Osteoblast (primary cell): Measurements from ENCODE around the gene SLC25A21. TPM values are rescaled to one million over a fixed set of nuclear protein-coding genes. Genes with fewer than 3 reads are reported as not detected.

ENCODE experiments used
- DNase-seq: peaks from one replicate; pipeline ENCODE4 v3.0.0; 2011; ENCODE audit warnings: low spot score, mixed read lengths; ENCODE audit not compliant: insufficient read length; ENCODE audit errors: missing footprints
- H2AFZ ChIP-seq: 2 replicates; pipeline ENCODE4 v1.6.0; 2011; ENCODE audit warnings: mild to moderate bottlenecking, low read length
- H3K27ac ChIP-seq: 2 replicates; pipeline ENCODE4 v1.5.1; 2011; ENCODE audit warnings: mild to moderate bottlenecking, low read depth, low read length, moderate library complexity
- H3K27me3 ChIP-seq: 2 replicates; pipeline ENCODE4 v1.6.0; 2012; ENCODE audit warnings: mild to moderate bottlenecking, control low read depth, inconsistent platforms, low read length, moderate library complexity; ENCODE audit not compliant: insufficient read depth
- H3K36me3 ChIP-seq: 2 replicates; pipeline ENCODE4 v1.5.1; 2011; ENCODE audit warnings: mild to moderate bottlenecking, low read length, control low read depth, moderate library complexity; ENCODE audit not compliant: insufficient read depth
- H3K4me1 ChIP-seq: 2 replicates; pipeline ENCODE4 v1.5.1; 2011; ENCODE audit warnings: mild to moderate bottlenecking, low read length, control low read depth, moderate library complexity; ENCODE audit not compliant: insufficient read depth
- H3K4me2 ChIP-seq: 2 replicates; pipeline ENCODE4 v1.6.0; 2011; ENCODE audit warnings: mild to moderate bottlenecking, low read length; ENCODE audit not compliant: insufficient read depth
- H3K4me3 ChIP-seq: fragments of 200-600 bp; sonication (generic); 3 replicates; pipeline ENCODE4 v1.5.1; 2012; ENCODE audit warnings: mild to moderate bottlenecking, low read length, inconsistent platforms; ENCODE audit not compliant: insufficient read depth
- H3K79me2 ChIP-seq: 2 replicates; pipeline ENCODE4 v1.6.0; 2012; ENCODE audit warnings: mild to moderate bottlenecking, low read length, control low read depth, inconsistent platforms; ENCODE audit not compliant: insufficient read depth
- H3K9me3 ChIP-seq: 2 replicates; pipeline ENCODE4 v1.5.1; 2011; ENCODE audit warnings: low read depth, low read length, control low read depth
- H4K20me1 ChIP-seq: 2 replicates; pipeline ENCODE4 v1.6.0; 2012; ENCODE audit warnings: mild to moderate bottlenecking, low read length, control low read depth; ENCODE audit not compliant: insufficient read depth
- total RNA-seq: library from RNA; depleted of rRNA; stranded (reverse); fragments of >200 nt; gene quantifications from 2 replicates; pipeline ENCODE4 v1.2.3, GENCODE V29; 2012
- TF ChIP-seq, protein P1 (sequence below): IDR thresholded peaks from 2 replicates; pipeline ENCODE4 v1.5.1; 2011; ENCODE audit warnings: mild to moderate bottlenecking, low read depth, low read length, moderate library complexity; ENCODE audit errors: extremely low read depth

SLC25A21 gene
- total RNA-seq, 1 donor: 0.72 TPM

DNA sequence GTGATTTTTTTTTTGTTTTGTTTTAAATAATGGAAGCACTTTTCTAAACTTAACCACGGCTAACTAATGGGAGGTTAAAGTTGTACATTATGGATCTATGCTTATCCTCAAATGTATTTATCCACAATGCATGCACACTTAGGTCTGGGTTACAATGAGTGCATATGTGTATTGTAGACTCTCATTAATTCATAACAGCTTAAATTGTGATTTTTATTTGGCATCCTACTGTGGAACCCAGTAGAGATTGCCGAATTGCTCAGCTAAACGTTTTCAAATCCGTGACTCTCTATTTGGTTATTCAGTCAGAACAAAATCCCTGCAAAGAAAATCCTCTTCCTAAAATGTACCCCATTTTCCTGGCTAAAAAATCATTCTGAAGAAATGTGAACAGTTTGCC, 244.0 kb downstream of the SLC25A21 start:
- H4K20me1 ChIP-seq: no peaks in the 10 kb centered on the region
- H3K27me3 ChIP-seq: no peaks in the 10 kb centered on the region
- H3K4me3 ChIP-seq: no peak overlapping the region
- no peak overlapping the region for H2AFZ ChIP-seq
- no peaks in the 10 kb centered on the region for H3K9me3 ChIP-seq
- TF ChIP-seq, protein P1, sequence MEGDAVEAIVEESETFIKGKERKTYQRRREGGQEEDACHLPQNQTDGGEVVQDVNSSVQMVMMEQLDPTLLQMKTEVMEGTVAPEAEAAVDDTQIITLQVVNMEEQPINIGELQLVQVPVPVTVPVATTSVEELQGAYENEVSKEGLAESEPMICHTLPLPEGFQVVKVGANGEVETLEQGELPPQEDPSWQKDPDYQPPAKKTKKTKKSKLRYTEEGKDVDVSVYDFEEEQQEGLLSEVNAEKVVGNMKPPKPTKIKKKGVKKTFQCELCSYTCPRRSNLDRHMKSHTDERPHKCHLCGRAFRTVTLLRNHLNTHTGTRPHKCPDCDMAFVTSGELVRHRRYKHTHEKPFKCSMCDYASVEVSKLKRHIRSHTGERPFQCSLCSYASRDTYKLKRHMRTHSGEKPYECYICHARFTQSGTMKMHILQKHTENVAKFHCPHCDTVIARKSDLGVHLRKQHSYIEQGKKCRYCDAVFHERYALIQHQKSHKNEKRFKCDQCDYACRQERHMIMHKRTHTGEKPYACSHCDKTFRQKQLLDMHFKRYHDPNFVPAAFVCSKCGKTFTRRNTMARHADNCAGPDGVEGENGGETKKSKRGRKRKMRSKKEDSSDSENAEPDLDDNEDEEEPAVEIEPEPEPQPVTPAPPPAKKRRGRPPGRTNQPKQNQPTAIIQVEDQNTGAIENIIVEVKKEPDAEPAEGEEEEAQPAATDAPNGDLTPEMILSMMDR: no peak
- H3K4me2 ChIP-seq: no peak overlapping the region
- no peak overlapping the region for H3K27ac ChIP-seq
- no peak for DNase-seq
- H3K79me2 ChIP-seq: no peaks in the 10 kb centered on the region
- H3K36me3 ChIP-seq: no peaks in the 10 kb centered on the region
- H3K4me1 ChIP-seq: no peaks in the 10 kb centered on the region

DNA sequence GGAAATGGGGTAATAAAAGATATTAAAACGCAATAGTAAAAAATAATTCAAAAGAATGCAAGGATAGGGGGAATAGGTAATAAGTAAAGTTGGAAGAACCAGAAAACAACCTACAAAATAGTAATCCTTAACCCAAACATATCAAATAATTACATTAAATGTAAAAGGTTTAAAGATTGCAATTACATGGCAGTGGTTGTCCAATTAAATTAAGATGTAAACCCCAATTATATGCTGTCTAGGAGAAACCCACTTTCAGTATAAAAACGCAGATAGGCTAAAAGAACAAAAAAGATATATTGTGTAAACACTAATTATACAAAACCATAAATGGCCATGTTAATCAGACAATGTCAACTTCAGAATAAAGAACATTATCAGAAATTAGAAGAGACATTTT, 247.3 kb downstream of the SLC25A21 start:
- H3K79me2 ChIP-seq: no peaks in the 10 kb centered on the region
- TF ChIP-seq, protein P1: no peak
- H3K36me3 ChIP-seq: no peaks in the 10 kb centered on the region
- no peaks in the 10 kb centered on the region for H3K4me1 ChIP-seq
- H2AFZ ChIP-seq: no peak overlapping the region
- no peaks in the 10 kb centered on the region for H3K9me3 ChIP-seq
- H3K4me2 ChIP-seq: no peak overlapping the region
- H3K27me3 ChIP-seq: no peaks in the 10 kb centered on the region
- no peaks in the 10 kb centered on the region for H4K20me1 ChIP-seq
- H3K4me3 ChIP-seq: no peak overlapping the region
- no peak overlapping the region for H3K27ac ChIP-seq
- no peak for DNase-seq

DNA sequence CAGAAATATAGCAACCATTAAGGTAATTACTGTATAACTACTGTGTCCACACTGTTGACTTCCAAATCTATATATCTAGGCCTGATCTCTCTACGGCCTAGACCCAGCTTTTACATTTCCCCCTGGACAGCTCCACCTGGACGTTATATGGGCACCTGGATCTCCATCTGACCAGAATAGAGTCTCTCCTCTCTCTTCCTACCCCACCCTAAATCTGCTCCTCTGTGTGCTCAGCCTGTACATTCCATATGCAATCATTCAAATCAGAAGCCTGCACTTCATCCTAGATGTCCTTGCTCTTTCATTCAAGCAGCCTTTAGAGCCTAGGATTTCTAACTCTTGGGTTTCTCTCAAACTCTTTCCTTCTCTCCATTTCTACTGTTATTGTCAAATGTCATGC, 255.7 kb downstream of the SLC25A21 start:
- no peak overlapping the region for H3K4me3 ChIP-seq
- H3K27ac ChIP-seq: no peak overlapping the region
- H3K4me1 ChIP-seq: no peaks in the 10 kb centered on the region
- H4K20me1 ChIP-seq: no peaks in the 10 kb centered on the region
- H3K9me3 ChIP-seq: no peaks in the 10 kb centered on the region
- no peak overlapping the region for H3K4me2 ChIP-seq
- H3K27me3 ChIP-seq: no peaks in the 10 kb centered on the region
- no peaks in the 10 kb centered on the region for H3K36me3 ChIP-seq
- no peaks in the 10 kb centered on the region for H3K79me2 ChIP-seq
- DNase-seq: no peak
- TF ChIP-seq, protein P1: no peak
- no peak overlapping the region for H2AFZ ChIP-seq

DNA sequence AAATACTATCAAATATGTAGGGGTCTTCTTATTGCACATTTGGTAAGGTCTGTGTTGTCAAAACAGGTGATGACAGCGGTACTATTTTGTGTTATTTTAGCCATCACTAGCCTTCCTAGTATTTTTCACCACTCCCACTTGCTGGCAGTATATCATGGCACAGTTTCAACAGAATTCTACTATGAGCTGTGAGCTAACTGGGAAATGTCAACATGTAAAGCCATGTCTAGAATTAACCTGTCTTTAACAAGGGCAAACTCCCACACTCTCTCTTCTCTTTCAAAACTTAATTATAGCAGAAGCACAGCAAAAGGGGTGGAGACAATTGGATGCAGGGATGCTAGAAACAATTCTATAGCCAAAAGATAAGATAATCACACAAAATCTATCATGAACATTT, 257.3 kb downstream of the SLC25A21 start:
- no peaks in the 10 kb centered on the region for H3K4me1 ChIP-seq
- H3K4me3 ChIP-seq: no peak overlapping the region
- H3K27me3 ChIP-seq: no peaks in the 10 kb centered on the region
- H3K27ac ChIP-seq: no peak overlapping the region
- no peaks in the 10 kb centered on the region for H3K36me3 ChIP-seq
- no peak overlapping the region for H3K4me2 ChIP-seq
- no peaks in the 10 kb centered on the region for H4K20me1 ChIP-seq
- no peaks in the 10 kb centered on the region for H3K79me2 ChIP-seq
- no peak for DNase-seq
- TF ChIP-seq, protein P1: no peak
- no peaks in the 10 kb centered on the region for H3K9me3 ChIP-seq
- no peak overlapping the region for H2AFZ ChIP-seq
